Measurements from ENCODE around the gene RNF169.

The RNF169 gene

DNA sequence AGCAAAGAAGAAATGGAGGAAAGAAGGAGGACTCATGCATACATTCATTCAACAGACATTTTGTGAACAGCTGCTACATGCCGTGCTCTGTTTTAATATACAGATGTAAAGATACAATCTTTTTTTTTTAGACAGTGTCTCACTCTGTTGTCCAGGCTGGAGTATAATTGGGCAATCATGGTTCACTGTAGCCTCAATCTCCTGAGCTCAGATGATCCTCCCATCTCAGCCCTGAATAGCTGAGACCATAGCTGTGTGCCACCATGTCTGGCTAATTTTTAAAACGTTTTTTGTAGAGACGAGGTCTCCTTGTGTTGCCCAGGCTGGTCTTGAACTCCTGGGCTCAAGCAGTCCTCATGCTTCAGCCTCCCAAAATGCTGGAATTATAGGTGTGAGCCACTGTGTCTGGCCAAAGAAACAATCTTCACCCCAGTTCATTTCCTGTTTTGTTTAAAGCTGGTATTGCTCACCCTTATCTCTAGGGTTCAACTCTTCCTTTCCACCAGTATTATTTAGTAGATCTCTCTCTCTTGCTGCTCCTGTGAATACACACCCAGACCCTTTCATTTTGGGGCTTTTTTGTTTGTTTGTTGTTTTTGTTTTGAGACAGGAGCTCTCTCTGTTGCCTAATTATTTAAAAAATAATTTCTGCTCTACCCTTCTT lies 69.8 kb downstream of the RNF169 start:
- no peaks in the 10 kb centered on the region; the same call in 1 of the 2 replicates for H3K79me2 ChIP-seq (ENCODE audit: insufficient read depth, low read length)
- no peak overlapping the region for H2AFZ ChIP-seq (ENCODE audit: low read depth, low read length, severe bottlenecking)
- H4K20me1 ChIP-seq (ENCODE audit: low read depth, low read length) = no peaks in the 10 kb centered on the region
- H3F3A ChIP-seq (ENCODE audit: insufficient read depth) = no peaks in the 10 kb centered on the region
- no peak overlapping the region for H3K27ac ChIP-seq (ENCODE audit: low read depth, low read length)
- no peak overlapping the region for H3K4me3 ChIP-seq (ENCODE audit: insufficient read depth, low read length, poor library complexity, severe bottlenecking)
- no peaks in the 10 kb centered on the region for H3K27me3 ChIP-seq (ENCODE audit: low read length)
- no peak overlapping the region for H3K9ac ChIP-seq (ENCODE audit: low read length)
- TF ChIP-seq, protein P1, sequence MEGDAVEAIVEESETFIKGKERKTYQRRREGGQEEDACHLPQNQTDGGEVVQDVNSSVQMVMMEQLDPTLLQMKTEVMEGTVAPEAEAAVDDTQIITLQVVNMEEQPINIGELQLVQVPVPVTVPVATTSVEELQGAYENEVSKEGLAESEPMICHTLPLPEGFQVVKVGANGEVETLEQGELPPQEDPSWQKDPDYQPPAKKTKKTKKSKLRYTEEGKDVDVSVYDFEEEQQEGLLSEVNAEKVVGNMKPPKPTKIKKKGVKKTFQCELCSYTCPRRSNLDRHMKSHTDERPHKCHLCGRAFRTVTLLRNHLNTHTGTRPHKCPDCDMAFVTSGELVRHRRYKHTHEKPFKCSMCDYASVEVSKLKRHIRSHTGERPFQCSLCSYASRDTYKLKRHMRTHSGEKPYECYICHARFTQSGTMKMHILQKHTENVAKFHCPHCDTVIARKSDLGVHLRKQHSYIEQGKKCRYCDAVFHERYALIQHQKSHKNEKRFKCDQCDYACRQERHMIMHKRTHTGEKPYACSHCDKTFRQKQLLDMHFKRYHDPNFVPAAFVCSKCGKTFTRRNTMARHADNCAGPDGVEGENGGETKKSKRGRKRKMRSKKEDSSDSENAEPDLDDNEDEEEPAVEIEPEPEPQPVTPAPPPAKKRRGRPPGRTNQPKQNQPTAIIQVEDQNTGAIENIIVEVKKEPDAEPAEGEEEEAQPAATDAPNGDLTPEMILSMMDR (IDR thresholded peaks at IDR 0.05; ENCODE audit: insufficient read depth, low read length, poor library complexity, severe bottlenecking) = no peak
- no peaks in the 10 kb centered on the region for H3K9me3 ChIP-seq (ENCODE audit: insufficient read depth, low read length)
- no peaks in the 10 kb centered on the region for H3K9me2 ChIP-seq (replicated peaks; ENCODE audit: insufficient read depth, low read length)
- H3K36me3 ChIP-seq (ENCODE audit: low read length) = no peaks in the 10 kb centered on the region; the same call in 1 of the 2 replicates
- no peak overlapping the region for H3K4me2 ChIP-seq (ENCODE audit: low read depth, low read length, poor library complexity, severe bottlenecking)

DNA sequence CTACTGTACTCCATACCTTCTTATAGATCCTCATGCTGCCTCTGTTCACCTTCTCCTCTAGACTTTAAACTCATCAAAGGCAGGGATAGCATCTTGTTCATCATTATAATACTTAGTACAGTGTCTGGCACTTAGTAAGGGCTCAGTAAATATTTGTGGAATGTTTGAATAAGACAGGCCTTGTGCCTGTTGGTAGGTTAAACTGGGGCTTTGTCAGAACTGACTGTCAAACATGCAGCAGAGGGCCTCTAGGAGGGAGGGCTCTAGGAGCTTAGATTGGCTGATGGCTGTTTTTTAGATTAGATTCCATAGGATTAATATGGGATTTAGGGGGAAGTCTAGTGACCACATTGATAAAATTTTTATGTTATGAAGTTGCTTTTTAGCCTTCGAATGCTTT lies 70.8 kb downstream of the RNF169 start:
- no peaks in the 10 kb centered on the region; the same call in 1 of the 2 replicates for H3K79me2 ChIP-seq (ENCODE audit: insufficient read depth, low read length)
- no peaks in the 10 kb centered on the region for H4K20me1 ChIP-seq (ENCODE audit: low read depth, low read length)
- 0 out of 2 replicates have a peak, but pooled peaks cover 2% of the 10 kb centered on the region for H3K9me3 ChIP-seq (ENCODE audit: insufficient read depth, low read length)
- no peak overlapping the region for H3K4me2 ChIP-seq (ENCODE audit: low read depth, low read length, poor library complexity, severe bottlenecking)
- H3K4me3 ChIP-seq (ENCODE audit: insufficient read depth, low read length, poor library complexity, severe bottlenecking) = no peak overlapping the region
- no peaks in the 10 kb centered on the region for H3K9me2 ChIP-seq (replicated peaks; ENCODE audit: insufficient read depth, low read length)
- no peak overlapping the region for H2AFZ ChIP-seq (ENCODE audit: low read depth, low read length, severe bottlenecking)
- no peak overlapping the region for H3K27ac ChIP-seq (ENCODE audit: low read depth, low read length)
- H3K36me3 ChIP-seq (ENCODE audit: low read length) = peaks cover 4% of the 10 kb centered on the region; the same call in 1 of the 2 replicates
- TF ChIP-seq, protein P1 (IDR thresholded peaks at IDR 0.05; ENCODE audit: insufficient read depth, low read length, poor library complexity, severe bottlenecking) = no peak
- TF ChIP-seq EZH2phosphoT487 (conservative IDR thresholded peaks at IDR 0.05; ENCODE audit: low read length) = no peak
- no peak overlapping the region for H3K9ac ChIP-seq (ENCODE audit: low read length)
- H3K27me3 ChIP-seq (ENCODE audit: low read length) = no peaks in the 10 kb centered on the region
- no peaks in the 10 kb centered on the region for H3F3A ChIP-seq (ENCODE audit: insufficient read depth)

DNA sequence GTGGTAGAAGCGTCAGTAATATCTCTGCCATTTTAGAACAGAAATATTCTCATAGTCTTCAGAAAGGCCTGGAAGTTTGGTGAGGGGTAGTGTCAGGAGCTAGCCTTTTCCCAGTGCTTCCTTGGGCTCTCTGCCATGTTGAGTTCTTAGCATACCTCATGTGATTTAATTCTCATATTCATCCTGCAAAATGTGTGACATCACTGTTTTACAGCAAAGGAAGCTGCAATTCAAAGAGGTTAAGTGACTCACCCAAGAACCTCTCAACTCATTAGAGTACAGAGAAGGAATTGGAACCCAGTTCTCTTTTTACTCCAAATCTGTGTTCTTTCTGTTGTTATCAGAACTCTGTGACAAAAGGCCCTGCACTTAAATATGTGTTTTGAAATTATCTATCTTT lies 72.1 kb downstream of the RNF169 start:
- H3K4me2 ChIP-seq (ENCODE audit: low read depth, low read length, poor library complexity, severe bottlenecking) = no peak overlapping the region
- TF ChIP-seq, protein P1 (IDR thresholded peaks at IDR 0.05; ENCODE audit: insufficient read depth, low read length, poor library complexity, severe bottlenecking) = no peak
- TF ChIP-seq EZH2phosphoT487 (conservative IDR thresholded peaks at IDR 0.05; ENCODE audit: low read length) = no peak
- no peaks in the 10 kb centered on the region for H3K27me3 ChIP-seq (ENCODE audit: low read length)
- no peak overlapping the region for H3K4me3 ChIP-seq (ENCODE audit: insufficient read depth, low read length, poor library complexity, severe bottlenecking)
- peaks cover 12% of the 10 kb centered on the region; the same call in 1 of the 2 replicates for H3K9me3 ChIP-seq (ENCODE audit: insufficient read depth, low read length)
- no peaks in the 10 kb centered on the region for H3K9me2 ChIP-seq (replicated peaks; ENCODE audit: insufficient read depth, low read length)
- no peak overlapping the region for H2AFZ ChIP-seq (ENCODE audit: low read depth, low read length, severe bottlenecking)
- no peaks in the 10 kb centered on the region; the same call in 1 of the 2 replicates for H3K79me2 ChIP-seq (ENCODE audit: insufficient read depth, low read length)
- no peak overlapping the region for H3K27ac ChIP-seq (ENCODE audit: low read depth, low read length)
- H3K36me3 ChIP-seq (ENCODE audit: low read length) = peaks cover 10% of the 10 kb centered on the region; the same call in 1 of the 2 replicates
- H3F3A ChIP-seq (ENCODE audit: insufficient read depth) = no peaks in the 10 kb centered on the region
- H4K20me1 ChIP-seq (ENCODE audit: low read depth, low read length) = no peaks in the 10 kb centered on the region
- H3K9ac ChIP-seq (ENCODE audit: low read length) = no peak overlapping the region

All from SU-DHL-6 (cell line).